Chondrocyte (in vitro differentiated cells): ENCODE data around the gene ADAM21. TPM values are rescaled to one million over a fixed set of nuclear protein-coding genes. Genes with fewer than 3 reads are reported as not detected.

ENCODE experiments used
- total RNA-seq: library from RNA; stranded (reverse); gene quantifications from 3 replicates; pipeline ENCODE4 v1.2.1, GENCODE V29; 2021

Gene ADAM21
- total RNA-seq, 1 donor from 2014 or later = 0.15 TPM

Other genes starting within 250 kb of the ADAM21 start
- gene COX16, start 92.5 kb upstream of the ADAM21 start, total RNA-seq = 23.4 to 28.9 TPM (median 24.0 TPM) in 3 replicates
- gene SYNJ2BP, start 35.1 kb upstream of the ADAM21 start, total RNA-seq = 25.8 to 35.1 TPM (median 26.4 TPM) in 3 replicates
- gene ADAM20, start 82.8 kb downstream of the ADAM21 start, total RNA-seq = 0.35 to 1.3 TPM (median 0.87 TPM) in 3 replicates
- 26.5 to 31.7 TPM (median 27.5 TPM) in 3 replicates for gene MED6, start 148.5 kb downstream of the ADAM21 start, total RNA-seq
- 1.6 to 2.5 TPM (median 2.4 TPM) in 3 replicates for gene TTC9, start 189.7 kb downstream of the ADAM21 start, total RNA-seq